NOMO-1 treated with dmso at 0.1 percent for 144 hours (cell line): ENCODE measurements around the gene LRP1B.
A peak's percentile ranks its signal among the peaks of the same experiment; 100 is the strongest.
"Not testable (repeated sequence)": the region's sequence is repeated elsewhere in the genome, so short reads cannot be mapped to it uniquely, and the experiment has no call there.

ENCODE experiments used
- DNase-seq: peaks from one replicate; lab custom pipeline; 2025; ENCODE audit not compliant: unreplicated experiment; lab: John Stamatoyannopoulos, UW

Gene LRP1B

GRCh38 chr2:140650825-140651224 lies 1480.0 kb downstream of the LRP1B start:
- no peak for DNase-seq

- DNase-seq: not testable (repeated sequence)
Observed at GRCh38 chr2:140650134-140650533, 1480.7 kb downstream of the LRP1B start.

GRCh38 chr2:140648393-140648792 lies 1482.4 kb downstream of the LRP1B start:
- DNase-seq: no peak

GRCh38 chr2:140643761-140644187 lies 1487.0 kb downstream of the LRP1B start:
- no peak for DNase-seq

GRCh38 chr2:140641163-140641562 lies 1489.7 kb downstream of the LRP1B start:
- no peak for DNase-seq

GRCh38 chr2:140639628-140640027 lies 1491.2 kb downstream of the LRP1B start:
- peak; percentile 30 for DNase-seq

- DNase-seq: no peak
Observed at GRCh38 chr2:140630557-140630956, 1500.3 kb downstream of the LRP1B start.

- DNase-seq: no peak
Observed at GRCh38 chr2:140627885-140628284, 1502.9 kb downstream of the LRP1B start.

- DNase-seq: no peak
Observed at GRCh38 chr2:140627136-140627535, 1503.7 kb downstream of the LRP1B start.

- no peak for DNase-seq
Observed at GRCh38 chr2:140624200-140624599, 1506.6 kb downstream of the LRP1B start.

- no peak for DNase-seq
Observed at GRCh38 chr2:140621583-140622362, 1509.0 kb downstream of the LRP1B start.

- no peak for DNase-seq
Observed at GRCh38 chr2:140604788-140605187, 1526.0 kb downstream of the LRP1B start.

- DNase-seq: no peak
Observed at GRCh38 chr2:140604096-140604495, 1526.7 kb downstream of the LRP1B start.

- DNase-seq: no peak
Observed at GRCh38 chr2:140603416-140603815, 1527.4 kb downstream of the LRP1B start.

GRCh38 chr2:140601801-140602200 lies 1529.0 kb downstream of the LRP1B start:
- no peak for DNase-seq

GRCh38 chr2:140601342-140601741 lies 1529.5 kb downstream of the LRP1B start:
- DNase-seq: no peak

GRCh38 chr2:140600116-140600515 lies 1530.7 kb downstream of the LRP1B start:
- no peak for DNase-seq

GRCh38 chr2:140597836-140598235 lies 1533.0 kb downstream of the LRP1B start:
- no peak for DNase-seq

GRCh38 chr2:140597205-140597604 lies 1533.6 kb downstream of the LRP1B start:
- no peak for DNase-seq

GRCh38 chr2:140596447-140596846 lies 1534.4 kb downstream of the LRP1B start:
- no peak for DNase-seq

- no peak for DNase-seq
Observed at GRCh38 chr2:140595107-140595506, 1535.7 kb downstream of the LRP1B start.

GRCh38 chr2:140593132-140593531 lies 1537.7 kb downstream of the LRP1B start:
- no peak for DNase-seq

GRCh38 chr2:140589696-140590095 lies 1541.1 kb downstream of the LRP1B start:
- DNase-seq: no peak
